MM.1S (cell line): ENCODE results near the gene KCNG4.

ENCODE experiments used
- CTCF ChIP-seq: fragments of 300-600 bp; sonication (generic); IDR thresholded peaks from 2 replicates; pipeline ENCODE4 v1.5.1; 2016; ENCODE audit warnings: antibody characterized with exemption, low read length, mixed read lengths
- EZH2phosphoT487 ChIP-seq: fragments of 300-600 bp; sonication (generic); IDR thresholded peaks from 2 replicates; pipeline ENCODE4 v1.6.1; 2018; ENCODE audit warnings: antibody characterized with exemption, low read length

- TF ChIP-seq CTCF (no peak), EZH2phosphoT487 (no peak)
Measured at GRCh38 chr16:84255050-84255810, 15.4 kb upstream of the KCNG4 start.
